ENCODE data around the gene MYO5A.

DNA sequence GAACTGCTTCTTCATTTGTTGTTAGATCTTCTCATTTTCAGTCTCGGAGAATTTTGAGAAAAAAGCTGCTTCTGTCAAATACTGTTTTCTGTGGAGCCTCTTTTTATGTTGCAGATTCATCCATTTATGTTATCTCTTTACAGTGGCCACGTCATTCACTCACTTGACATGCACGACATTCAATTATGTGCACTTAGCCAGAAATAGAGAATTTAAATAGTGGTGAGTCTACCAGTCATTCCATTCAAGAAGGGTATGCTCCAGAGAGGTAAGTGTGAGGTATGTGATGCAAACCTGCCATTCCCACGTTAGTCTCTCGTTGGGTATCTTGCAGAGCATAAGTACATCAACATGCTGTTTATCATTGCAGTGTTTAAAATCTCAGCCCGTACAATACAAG is 30.3 kb upstream of the MYO5A start:
- TF ChIP-seq, protein P1, sequence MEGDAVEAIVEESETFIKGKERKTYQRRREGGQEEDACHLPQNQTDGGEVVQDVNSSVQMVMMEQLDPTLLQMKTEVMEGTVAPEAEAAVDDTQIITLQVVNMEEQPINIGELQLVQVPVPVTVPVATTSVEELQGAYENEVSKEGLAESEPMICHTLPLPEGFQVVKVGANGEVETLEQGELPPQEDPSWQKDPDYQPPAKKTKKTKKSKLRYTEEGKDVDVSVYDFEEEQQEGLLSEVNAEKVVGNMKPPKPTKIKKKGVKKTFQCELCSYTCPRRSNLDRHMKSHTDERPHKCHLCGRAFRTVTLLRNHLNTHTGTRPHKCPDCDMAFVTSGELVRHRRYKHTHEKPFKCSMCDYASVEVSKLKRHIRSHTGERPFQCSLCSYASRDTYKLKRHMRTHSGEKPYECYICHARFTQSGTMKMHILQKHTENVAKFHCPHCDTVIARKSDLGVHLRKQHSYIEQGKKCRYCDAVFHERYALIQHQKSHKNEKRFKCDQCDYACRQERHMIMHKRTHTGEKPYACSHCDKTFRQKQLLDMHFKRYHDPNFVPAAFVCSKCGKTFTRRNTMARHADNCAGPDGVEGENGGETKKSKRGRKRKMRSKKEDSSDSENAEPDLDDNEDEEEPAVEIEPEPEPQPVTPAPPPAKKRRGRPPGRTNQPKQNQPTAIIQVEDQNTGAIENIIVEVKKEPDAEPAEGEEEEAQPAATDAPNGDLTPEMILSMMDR (optimal IDR thresholded peaks at IDR 0.05 in 1 of 3, IDR thresholded peaks at IDR 0.05 in 1 of 3, conservative IDR thresholded peaks at IDR 0.05 in 1 of 3; ENCODE audit: extremely low read depth in 1 of 3, insufficient read depth in 2 of 3, low read length in 3 of 3): no peak
- TF ChIP-seq EZH2 (IDR thresholded peaks at IDR 0.05; ENCODE audit: low read length): no peak
